Tongue (tissue), 2 donors: ENCODE measurements around the gene PDCD1LG2. TPM values are rescaled to one million over a fixed set of nuclear protein-coding genes. Genes with fewer than 3 reads are reported as not detected.
A peak's percentile ranks its signal among the peaks of the same experiment; 100 is the strongest.
"Not testable (repeated sequence)": the region's sequence is repeated elsewhere in the genome, so short reads cannot be mapped to it uniquely, and the experiment has no call there.

Experiments used
- DNase-seq: peaks from one replicate; pipeline ENCODE4 v3.0.0-alpha.2; 2015
- total RNA-seq: library from RNA; depleted of rRNA; stranded (reverse); fragments of >200 nt; gene quantifications from one replicate; pipeline ENCODE4 v1.2.3, GENCODE V29; 2014

Gene PDCD1LG2
- total RNA-seq, 1 donor from 2014 or later: 1.6 TPM

GRCh38 chr9:5566054-5566618 is 55.8 kb downstream of the PDCD1LG2 start:
- DNase-seq: no peak

GRCh38 chr9:5568868-5569267 is 58.5 kb downstream of the PDCD1LG2 start:
- no peak for DNase-seq

GRCh38 chr9:5569409-5569808 is 59.1 kb downstream of the PDCD1LG2 start:
- DNase-seq: no peak

GRCh38 chr9:5569891-5570290 is 59.6 kb downstream of the PDCD1LG2 start:
- no peak for DNase-seq

- no peak for DNase-seq
Observed at GRCh38 chr9:5571629-5572232, 61.4 kb downstream of the PDCD1LG2 start.

- DNase-seq: no peak
Observed at GRCh38 chr9:5574097-5574496, 63.8 kb downstream of the PDCD1LG2 start.

GRCh38 chr9:5575000-5575399 is 64.7 kb downstream of the PDCD1LG2 start:
- no peak for DNase-seq

GRCh38 chr9:5577225-5577624 is 66.9 kb downstream of the PDCD1LG2 start:
- DNase-seq: no peak

- DNase-seq: no peak
Observed at GRCh38 chr9:5578018-5578697, 67.8 kb downstream of the PDCD1LG2 start.

GRCh38 chr9:5578698-5579085 is 68.4 kb downstream of the PDCD1LG2 start:
- DNase-seq: no peak

- DNase-seq: no peak
Observed at GRCh38 chr9:5579881-5580280, 69.5 kb downstream of the PDCD1LG2 start.

GRCh38 chr9:5580650-5581049 is 70.3 kb downstream of the PDCD1LG2 start:
- DNase-seq: no peak

GRCh38 chr9:5581706-5582105 is 71.4 kb downstream of the PDCD1LG2 start:
- DNase-seq: not testable (repeated sequence)

GRCh38 chr9:5582835-5583195 is 72.5 kb downstream of the PDCD1LG2 start:
- DNase-seq: peak; percentile 35

- DNase-seq: no peak
Observed at GRCh38 chr9:5586391-5586802, 76.1 kb downstream of the PDCD1LG2 start.

- DNase-seq: no peak
Observed at GRCh38 chr9:5587024-5587423, 76.7 kb downstream of the PDCD1LG2 start.

GRCh38 chr9:5592231-5592630 is 81.9 kb downstream of the PDCD1LG2 start:
- DNase-seq: no peak

GRCh38 chr9:5592904-5593303 is 82.6 kb downstream of the PDCD1LG2 start:
- DNase-seq: no peak

GRCh38 chr9:5593904-5594303 is 83.6 kb downstream of the PDCD1LG2 start:
- DNase-seq: no peak

- DNase-seq: no peak
Observed at GRCh38 chr9:5596173-5596572, 85.8 kb downstream of the PDCD1LG2 start.

GRCh38 chr9:5608298-5609225 is 98.2 kb downstream of the PDCD1LG2 start:
- DNase-seq: no peak

- no peak for DNase-seq
Observed at GRCh38 chr9:5609226-5609596, 98.9 kb downstream of the PDCD1LG2 start.

GRCh38 chr9:5610491-5610890 is 100.2 kb downstream of the PDCD1LG2 start:
- no peak for DNase-seq
